NCI-H226 (cell line): ENCODE data around the gene STYXL2.

Experiments
- DNase-seq: peaks from one replicate; pipeline ENCODE4 v3.0.0-alpha.2; 2015

The STYXL2 gene

GRCh38 chr1:167081594-167082156 lies 12.2 kb upstream of the STYXL2 start:
- no peak for DNase-seq

DNA sequence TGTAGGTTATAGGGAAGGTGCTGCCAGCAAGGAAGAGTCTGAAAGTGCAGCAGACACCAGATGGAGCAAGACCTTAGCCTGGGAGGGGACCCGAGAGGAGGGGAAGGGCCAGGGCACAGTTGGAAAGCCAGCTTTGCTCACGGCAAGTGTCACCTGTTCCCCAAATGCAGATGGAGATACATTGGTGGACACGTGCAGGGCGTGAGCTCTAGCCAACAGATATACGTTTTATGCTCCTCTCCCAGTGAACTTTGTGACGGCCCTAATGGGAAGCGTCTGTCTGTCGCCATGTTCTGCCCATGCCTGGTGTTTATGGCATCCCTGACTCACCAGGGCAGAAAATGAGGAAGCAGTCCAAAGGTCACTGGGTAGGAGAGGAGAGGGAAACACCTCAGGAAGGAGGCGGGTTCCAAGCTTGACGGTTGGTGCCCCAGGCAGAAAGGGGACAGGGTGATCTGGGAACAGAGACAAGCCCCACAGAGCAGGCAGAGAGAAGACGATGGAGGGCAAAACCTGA lies 11.3 kb upstream of the STYXL2 start:
- DNase-seq: no peak

DNA sequence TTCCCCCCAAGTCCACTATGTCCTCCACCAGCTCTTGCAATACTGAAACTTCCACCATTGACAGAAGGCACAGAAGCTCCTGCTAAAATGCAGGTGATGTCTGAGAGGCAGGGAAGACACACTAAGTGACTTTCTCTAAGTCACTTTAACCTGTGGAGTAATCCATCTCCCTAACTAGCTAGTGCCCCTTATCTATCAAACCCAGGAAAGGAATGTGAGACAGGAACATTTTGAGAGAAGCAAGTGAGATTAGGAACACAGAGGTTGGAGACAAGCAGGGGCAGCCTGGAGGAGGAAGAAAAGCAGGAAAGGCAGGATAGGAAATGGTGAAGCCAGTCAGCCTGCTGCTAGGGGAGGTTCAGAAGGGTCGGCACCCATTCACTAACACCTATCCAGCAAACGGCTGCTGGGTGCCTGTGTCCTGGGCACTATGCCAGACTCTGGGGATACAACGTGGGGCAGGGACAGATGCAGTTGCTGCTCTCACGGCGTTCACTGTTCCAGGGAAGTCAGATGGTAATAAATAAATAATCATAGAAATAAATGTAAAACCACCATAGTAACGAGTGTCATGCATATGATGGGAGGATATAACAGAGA lies 10.7 kb upstream of the STYXL2 start:
- no peak for DNase-seq

DNA sequence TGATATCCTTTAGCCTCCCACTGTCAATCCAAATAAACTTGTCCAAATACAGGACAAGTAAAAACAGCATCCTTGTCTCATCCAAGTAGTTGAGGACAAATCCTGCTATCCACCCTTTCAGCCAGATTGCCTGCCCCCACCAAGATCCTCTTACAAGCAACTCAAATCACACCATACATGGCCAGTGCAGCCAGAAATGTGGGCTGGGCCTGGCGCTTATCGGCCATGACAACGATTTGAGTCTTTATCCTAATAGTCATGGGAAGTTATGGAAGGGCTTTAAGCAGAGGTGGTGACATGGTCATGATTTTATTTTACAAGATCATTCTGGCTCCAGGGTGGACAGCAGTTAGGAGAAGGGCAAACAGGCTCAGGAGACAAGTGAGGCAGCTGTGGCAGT lies 10.0 kb upstream of the STYXL2 start:
- no peak for DNase-seq

GRCh38 chr1:167084757-167085156 lies 9.1 kb upstream of the STYXL2 start:
- no peak for DNase-seq

DNA sequence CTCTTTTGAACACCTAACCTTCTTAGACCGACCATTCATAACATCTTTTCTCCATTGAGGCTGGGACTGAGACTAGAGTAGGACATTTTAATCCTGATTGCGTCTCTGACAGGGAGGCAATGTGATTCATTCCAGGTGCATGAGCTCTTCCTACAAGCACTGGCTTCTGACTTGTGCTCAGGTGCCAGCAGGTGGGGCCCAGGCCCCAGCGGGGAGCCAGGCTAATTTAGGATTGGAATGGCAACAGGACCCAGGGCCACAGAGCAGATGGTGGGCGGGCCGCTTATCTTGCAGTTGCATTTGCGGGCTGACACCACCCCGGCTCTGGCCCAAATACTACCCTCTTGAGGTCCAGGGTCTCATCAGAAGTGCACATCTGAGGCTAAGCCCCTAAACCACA lies 7.8 kb upstream of the STYXL2 start:
- DNase-seq: no peak

GRCh38 chr1:167086768-167087167 lies 7.1 kb upstream of the STYXL2 start:
- no peak for DNase-seq

DNA sequence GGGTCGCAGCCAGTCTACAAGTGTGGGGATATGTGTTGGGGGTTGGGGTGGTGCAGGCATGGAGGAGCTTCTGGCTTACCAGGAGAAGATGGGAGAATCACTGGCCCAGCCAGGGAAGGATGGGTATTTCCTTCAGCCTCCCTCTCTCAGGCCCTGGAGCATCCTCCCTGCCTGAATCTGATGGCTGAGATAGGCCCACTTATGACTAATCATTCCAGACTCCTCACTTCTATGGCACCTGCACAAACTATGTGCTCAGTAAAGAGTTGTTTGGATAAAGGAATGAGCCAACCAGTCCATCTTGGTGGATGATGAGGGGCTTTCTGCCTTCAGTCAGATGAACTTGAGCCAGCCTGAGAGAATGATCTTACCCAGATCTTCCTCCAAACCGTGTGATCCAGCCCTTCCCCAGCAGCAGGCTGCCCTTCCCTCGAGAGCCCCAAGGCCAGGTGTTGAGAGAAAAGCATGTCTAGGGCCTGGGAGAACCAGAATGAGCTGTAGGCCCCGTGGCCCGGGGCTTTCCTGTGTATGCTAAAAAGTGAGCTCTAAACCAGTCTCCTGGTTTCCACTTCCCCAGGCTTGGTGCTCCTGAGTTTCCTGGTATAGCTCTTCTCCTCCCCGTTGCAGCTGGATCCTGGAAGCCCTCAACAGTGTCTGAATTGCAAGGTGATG lies 5.0 kb upstream of the STYXL2 start:
- no peak for DNase-seq

DNA sequence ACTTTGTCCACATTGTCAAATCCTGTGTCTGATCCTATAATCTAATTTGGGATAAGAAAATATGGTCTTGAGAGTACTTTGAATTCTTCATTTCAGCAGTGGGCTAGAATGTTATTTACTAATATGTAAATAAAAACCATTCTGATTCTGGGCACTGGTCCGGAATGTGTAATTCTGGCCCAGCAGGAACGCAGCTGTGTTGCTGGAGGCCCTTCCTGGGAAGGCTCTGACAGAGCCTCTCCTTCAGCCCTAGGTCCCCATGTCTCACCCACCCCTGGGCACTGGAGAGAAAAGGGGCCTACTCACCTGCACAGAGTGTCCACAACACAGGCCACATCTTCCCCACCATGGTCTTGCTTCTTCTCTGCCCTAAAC lies 3.9 kb upstream of the STYXL2 start:
- DNase-seq: no peak

DNA sequence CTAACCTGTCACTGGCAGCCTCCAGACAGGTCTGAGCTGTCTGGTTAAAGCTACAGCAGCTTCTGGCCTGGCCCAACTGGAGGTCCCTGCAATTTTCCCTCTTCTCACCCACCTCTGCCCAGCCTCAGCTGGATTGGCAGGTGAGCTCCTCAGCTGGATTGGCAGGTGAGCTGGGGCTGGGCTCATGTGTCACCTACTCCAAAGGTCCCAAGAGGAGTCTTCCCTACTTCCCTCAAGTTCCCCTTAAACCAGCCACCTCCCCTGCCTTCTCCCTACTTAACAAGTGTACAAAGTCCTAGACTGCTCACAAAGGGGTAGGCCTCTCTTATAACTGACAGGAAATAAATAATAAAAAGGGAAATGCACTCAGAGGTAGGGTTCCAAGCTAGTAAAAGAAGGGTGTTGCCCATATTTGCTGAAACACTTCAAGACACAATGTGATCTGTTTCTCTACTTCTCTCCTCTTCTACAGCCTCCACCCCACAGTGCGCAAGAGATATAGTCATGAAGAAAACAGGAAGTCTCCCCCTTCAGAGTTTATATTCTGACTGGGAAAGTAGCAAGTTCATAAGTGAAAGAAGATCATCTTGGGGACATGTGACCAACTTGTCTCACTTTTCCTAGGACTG lies 3.4 kb upstream of the STYXL2 start, which contains the start of gene GPA33:
Gene GPA33, minus strand, starts transcription at position 64 of the 629 bp plus-strand sequence. CDS start 90 bp downstream, outside the sequence.
- DNase-seq: no peak

DNA sequence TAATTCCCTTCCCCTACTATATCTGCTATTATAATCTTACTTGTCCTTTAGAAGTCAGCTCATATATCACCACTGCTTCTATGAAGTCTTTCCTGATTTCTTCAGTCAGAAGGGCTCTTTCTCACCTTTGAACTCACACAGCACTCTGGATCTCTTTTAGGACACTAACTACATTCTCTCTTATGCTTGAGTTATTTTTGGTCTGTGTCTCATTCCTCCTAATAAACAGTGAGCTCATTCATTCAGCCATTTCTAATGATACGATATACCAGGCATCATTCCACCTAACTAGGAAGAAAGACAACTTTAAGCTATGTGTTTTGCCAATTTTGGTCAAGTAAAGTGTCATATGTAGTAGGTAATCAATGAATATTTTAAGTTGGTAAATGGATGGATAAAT lies 1.2 kb upstream of the STYXL2 start:
- DNase-seq: no peak

DNA sequence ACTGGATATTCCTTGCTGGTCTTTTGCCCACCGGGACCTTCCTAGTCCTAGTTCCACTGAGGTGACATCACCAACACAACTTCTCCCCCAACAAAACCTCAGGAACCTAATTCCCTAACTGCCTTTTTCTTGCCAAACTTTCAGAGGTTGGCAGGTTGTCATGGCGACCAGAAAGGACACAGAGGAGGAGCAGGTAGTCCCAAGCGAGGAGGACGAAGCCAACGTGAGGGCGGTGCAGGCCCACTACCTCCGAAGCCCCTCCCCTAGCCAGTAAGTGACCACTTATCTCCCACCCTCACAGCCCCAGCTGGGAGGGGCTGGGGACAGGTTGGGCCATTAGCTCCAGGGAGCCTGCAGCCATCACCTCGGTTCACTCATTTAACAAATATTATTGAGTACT lies 815 bp downstream of the STYXL2 start:
- DNase-seq: no peak

- DNase-seq: peak; percentile 73
Observed at GRCh38 chr1:167095368-167095767, 1.5 kb downstream of the STYXL2 start.

DNA sequence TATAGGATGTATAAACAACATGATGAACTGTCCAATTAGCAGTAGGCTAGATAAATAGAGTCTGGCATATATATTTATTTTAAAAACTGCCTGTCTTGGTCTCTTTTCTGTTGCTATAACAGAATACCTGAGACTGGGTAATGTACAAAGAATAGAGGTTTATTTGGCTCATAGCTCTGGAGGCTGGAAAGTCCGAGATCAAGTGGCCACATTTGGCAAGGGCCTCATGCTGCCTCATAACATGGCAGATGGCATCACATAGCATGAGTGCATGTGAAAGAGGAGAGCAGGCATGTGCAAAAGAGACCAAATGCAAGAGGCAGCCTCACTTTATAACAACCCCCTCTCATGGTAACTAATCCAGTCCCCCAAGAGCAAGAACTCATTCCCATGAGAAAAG lies 6.0 kb downstream of the STYXL2 start:
- DNase-seq: no peak

DNA sequence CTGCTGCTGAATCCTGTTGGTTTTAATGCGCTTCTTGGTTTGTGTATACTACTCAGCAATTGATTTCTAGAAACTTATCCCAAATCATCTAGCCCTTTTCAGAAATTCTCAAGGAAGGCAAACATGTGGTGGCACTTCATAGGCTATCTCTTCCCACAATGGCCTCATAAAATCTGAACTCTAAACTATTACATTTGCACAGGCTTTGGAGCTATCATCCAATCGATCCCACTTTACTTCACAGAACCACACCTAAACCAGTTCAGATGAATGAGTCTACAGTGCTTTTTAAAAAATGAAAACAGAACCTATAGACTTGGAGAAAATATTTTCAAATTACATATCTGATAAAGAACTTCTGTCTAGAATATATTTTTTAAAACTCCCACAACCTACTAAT lies 6.9 kb downstream of the STYXL2 start:
- DNase-seq: no peak

GRCh38 chr1:167101754-167102153 lies 7.9 kb downstream of the STYXL2 start:
- DNase-seq: no peak

DNA sequence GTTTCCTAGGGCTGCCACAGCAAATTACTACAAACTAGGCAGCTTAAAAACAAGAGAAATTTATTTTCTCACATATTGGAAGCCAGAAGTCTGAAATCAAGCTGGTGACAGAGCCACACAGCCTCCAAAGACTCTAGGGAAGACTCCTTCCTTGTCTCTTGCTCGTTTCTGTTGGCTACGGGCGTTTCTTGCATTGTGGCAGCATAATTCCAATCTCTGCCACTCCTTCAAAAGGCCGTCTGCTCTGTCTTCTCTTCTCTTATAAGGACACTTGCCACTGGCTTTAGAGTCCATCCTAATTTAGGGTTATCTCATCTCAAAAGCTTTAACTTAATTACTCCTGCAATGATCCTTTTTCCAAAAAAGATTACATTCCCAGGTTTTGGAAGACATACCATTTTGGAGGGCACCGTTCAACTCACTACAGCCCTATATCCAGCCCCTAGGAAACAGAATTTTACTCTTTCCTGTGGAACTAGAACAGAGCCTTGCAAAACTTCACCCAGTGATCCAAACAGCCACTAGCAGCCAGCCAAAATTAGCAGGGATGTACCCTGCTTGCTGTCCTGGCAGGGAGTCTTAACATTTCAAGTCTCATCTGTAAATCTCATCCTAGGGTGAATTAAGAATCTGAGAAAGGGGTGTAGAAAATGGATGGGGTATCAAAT lies 9.2 kb downstream of the STYXL2 start:
- no peak for DNase-seq

- DNase-seq: no peak
Observed at GRCh38 chr1:167104256-167104633, 10.4 kb downstream of the STYXL2 start.

- DNase-seq: peak; percentile 15
Observed at GRCh38 chr1:167105271-167106118, 11.6 kb downstream of the STYXL2 start.

GRCh38 chr1:167106119-167106461 lies 12.2 kb downstream of the STYXL2 start:
- DNase-seq: no peak

DNA sequence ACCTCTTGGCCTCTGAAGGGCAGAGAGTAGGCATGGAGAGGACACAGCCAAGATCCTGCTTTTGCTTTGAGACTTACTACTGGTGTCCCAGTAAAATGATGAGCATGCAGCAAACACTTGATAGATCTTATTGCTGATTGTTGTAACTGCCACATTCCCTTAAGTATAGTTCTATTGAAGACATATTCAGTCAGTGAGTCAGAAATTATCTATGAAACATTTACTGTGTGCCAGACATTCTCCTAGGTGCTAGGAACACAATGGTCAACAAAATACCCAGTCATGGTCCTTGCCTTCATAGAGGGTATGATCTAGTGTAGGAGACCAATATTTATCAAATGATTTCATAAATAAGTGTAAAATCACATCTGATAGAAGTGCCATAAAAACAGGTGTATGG lies 13.6 kb downstream of the STYXL2 start:
- DNase-seq: peak; percentile 29

- no peak for DNase-seq
Observed at GRCh38 chr1:167109125-167109524, 15.2 kb downstream of the STYXL2 start.

GRCh38 chr1:167110586-167110985 lies 16.7 kb downstream of the STYXL2 start:
- DNase-seq: no peak
